H1 (cell line): ENCODE results near the gene OR13J1. TPM values are rescaled to one million over a fixed set of nuclear protein-coding genes. Genes with fewer than 3 reads are reported as not detected.

Experiments used
- CTCF ChIA-PET: fragments of 300-600 bp; sonication (Branson Sonifier 250); formaldehyde crosslinking; loops from one replicate; lab custom pipeline; 2021; ENCODE audit not compliant: partially characterized antibody; lab: Charles Lee
- POLR2A ChIA-PET: fragments of 300-600 bp; sonication (Branson Sonifier 250); formaldehyde crosslinking; loops from one replicate; lab custom pipeline; 2021; ENCODE audit warnings: inconsistent platforms; ENCODE audit not compliant: partially characterized antibody; lab: Charles Lee
- DNase-seq, 2 experiments: peaks; one replicate each; pipeline versions ENCODE4 v3.0.0 to v3.0.0-alpha.2; 2010 to 2022; ENCODE audit warnings: low spot score in 2 of 2, low read depth in 1 of 2, mixed read lengths in 1 of 2
- FAIRE-seq: peaks from 2 replicates; lab custom pipeline; 2011; peaks lifted over from hg19 to GRCh38; lab: Jason Lieb, UNC
- H2AFZ ChIP-seq: 2 replicates; pipeline ENCODE4 v1.8.1; 2012; ENCODE audit warnings: low read length, inconsistent platforms
- H2AK5ac ChIP-seq: 2 replicates; pipeline ENCODE4 v1.6.1; 2013; ENCODE audit warnings: low read depth, low read length
- H2BK120ac ChIP-seq: replicated peaks from 2 replicates; pipeline ENCODE3; 2013; ENCODE audit warnings: low read depth, low read length, inconsistent platforms
- H2BK12ac ChIP-seq: 2 replicates; pipeline ENCODE4 v1.6.1; 2013; ENCODE audit warnings: low read depth, low read length
- H2BK15ac ChIP-seq: 2 replicates; pipeline ENCODE4 v1.6.1; 2013; ENCODE audit warnings: low read length
- H2BK20ac ChIP-seq: 2 replicates; pipeline ENCODE4 v1.6.1; 2013; ENCODE audit warnings: low read length
- H2BK5ac ChIP-seq: 2 replicates; pipeline ENCODE4 v1.6.1; 2013; ENCODE audit warnings: low read depth, low read length
- H3K14ac ChIP-seq: 2 replicates; pipeline ENCODE4 v1.6.1; 2013; ENCODE audit warnings: inconsistent platforms; ENCODE audit not compliant: insufficient read length
- H3K18ac ChIP-seq: 2 replicates; pipeline ENCODE4 v1.6.1; 2013; ENCODE audit warnings: low read length; ENCODE audit errors: extremely low read depth
- H3K23ac ChIP-seq: 2 replicates; pipeline ENCODE4 v1.6.1; 2013; ENCODE audit warnings: inconsistent platforms; ENCODE audit not compliant: insufficient read length
- H3K23me2 ChIP-seq: 2 replicates; pipeline ENCODE4 v1.6.1; 2013; ENCODE audit warnings: low read depth, low read length
- H3K27ac ChIP-seq: 2 replicates; pipeline ENCODE4 v1.6.1; 2011; ENCODE audit warnings: low read depth, low read length, inconsistent platforms
- H3K27me3 ChIP-seq, 4 experiments: replicated peaks in 1 of 4; 1 replicate in 1 of 4; 2 replicates in 3 of 4; pipeline versions ENCODE4 v1.6.1 to v1.8.1; 2011 to 2013; ENCODE audit warnings: low read length in 3 of 4, mild to moderate bottlenecking in 3 of 4, inconsistent platforms in 2 of 4, mixed read lengths in 2 of 4, moderate library complexity in 1 of 4; ENCODE audit not compliant: control insufficient read depth in 3 of 4, insufficient read depth in 3 of 4; ENCODE audit errors: extremely low read depth in 1 of 4
- H3K36me3 ChIP-seq, 4 experiments: 2 replicates each; pipeline versions ENCODE4 v1.6.1 to v1.8.1; 2011 to 2013; ENCODE audit warnings: mild to moderate bottlenecking in 4 of 4, low read length in 3 of 4, moderate library complexity in 2 of 4, control low read depth in 1 of 4, inconsistent platforms in 1 of 4; ENCODE audit not compliant: insufficient read depth in 4 of 4, control insufficient read depth in 2 of 4
- H3K4ac ChIP-seq: replicated peaks from 2 replicates; pipeline ENCODE3; 2013; ENCODE audit warnings: low read length, low read depth, mixed read lengths, inconsistent platforms; ENCODE audit not compliant: insufficient read length
- H3K4me1 ChIP-seq, 4 experiments: replicated peaks in 1 of 4; 1 replicate in 1 of 4; 2 replicates in 3 of 4; pipeline versions ENCODE4 v1.6.1 to v1.8.1; 2011 to 2013; ENCODE audit warnings: low read length in 3 of 4, inconsistent platforms in 2 of 4, mixed read lengths in 1 of 4; ENCODE audit not compliant: insufficient read depth in 4 of 4, control insufficient read depth in 3 of 4
- H3K4me2 ChIP-seq, 2 experiments: 2 replicates each; pipeline versions ENCODE4 v1.6.1 to v1.8.1; 2011 to 2013; ENCODE audit warnings: low read depth in 2 of 2, low read length in 2 of 2, control low read depth in 1 of 2, inconsistent platforms in 1 of 2, mild to moderate bottlenecking in 1 of 2; ENCODE audit not compliant: insufficient read depth in 1 of 2
- H3K4me3 ChIP-seq, 4 experiments: fragments of 200-600, 300-600 bp in 1 of 4; sonication (generic), shearing (Covaris generic), sonication (Bioruptor Twin) in 1 of 4; 2 replicates each; pipeline versions ENCODE4 v1.5.1 to v1.8.1; 2011 to 2016; ENCODE audit warnings: low read length in 4 of 4, low read depth in 3 of 4, control low read depth in 2 of 4, inconsistent platforms in 2 of 4, mild to moderate bottlenecking in 2 of 4, mixed read lengths in 1 of 4, moderate library complexity in 1 of 4; ENCODE audit not compliant: insufficient read depth in 2 of 4; ENCODE audit errors: extremely low read depth in 1 of 4
- H3K56ac ChIP-seq: replicated peaks from 2 replicates; pipeline ENCODE3; 2013; ENCODE audit warnings: low read depth, mild to moderate bottlenecking, mixed read lengths, low read length, inconsistent platforms; ENCODE audit not compliant: insufficient read length
- H3K79me1 ChIP-seq: 2 replicates; pipeline ENCODE4 v1.6.1; 2013; ENCODE audit warnings: low read depth, low read length, control low read depth
- H3K79me2 ChIP-seq, 2 experiments: 2 replicates each; pipeline versions ENCODE4 v1.6.1 to v1.8.1; 2012 to 2013; ENCODE audit warnings: low read length in 2 of 2, mild to moderate bottlenecking in 2 of 2, inconsistent platforms in 1 of 2; ENCODE audit not compliant: insufficient read depth in 2 of 2, control insufficient read depth in 1 of 2
- H3K9ac ChIP-seq, 4 experiments: replicated peaks in 1 of 4; 1 replicate in 1 of 4; 2 replicates in 3 of 4; pipeline versions ENCODE4 v1.6.1 to v1.8.1; 2011 to 2013; ENCODE audit warnings: low read depth in 3 of 4, low read length in 3 of 4, control low read depth in 2 of 4, mild to moderate bottlenecking in 2 of 4, moderate library complexity in 2 of 4, inconsistent platforms in 1 of 4; ENCODE audit errors: extremely low read depth in 1 of 4
- H3K9me3 ChIP-seq, 2 experiments: 2 replicates each; pipeline versions ENCODE4 v1.6.1 to v1.8.1; 2012 to 2013; ENCODE audit warnings: mild to moderate bottlenecking in 2 of 2, moderate library complexity in 2 of 2, control low read depth in 1 of 2, inconsistent platforms in 1 of 2, low read depth in 1 of 2, low read length in 1 of 2, mixed read lengths in 1 of 2; ENCODE audit not compliant: insufficient read depth in 2 of 2
- H4K20me1 ChIP-seq, 2 experiments: replicated peaks in 1 of 2; 2 replicates each; pipeline versions ENCODE3 to v1.8.1; 2011 to 2013; ENCODE audit warnings: inconsistent platforms in 2 of 2, low read length in 2 of 2, mild to moderate bottlenecking in 1 of 2; ENCODE audit not compliant: insufficient read depth in 2 of 2, control insufficient read depth in 1 of 2
- H4K5ac ChIP-seq: 2 replicates; pipeline ENCODE4 v1.6.1; 2013; ENCODE audit warnings: low read length, low read depth, mixed read lengths, inconsistent platforms; ENCODE audit not compliant: insufficient read length
- H4K8ac ChIP-seq: 2 replicates; pipeline ENCODE4 v1.8.0; 2013; ENCODE audit warnings: mild to moderate bottlenecking, moderate library complexity, low read length, inconsistent platforms; ENCODE audit not compliant: insufficient read depth; ENCODE audit errors: extremely low read depth
- H4K91ac ChIP-seq: replicated peaks from 2 replicates; pipeline ENCODE3; 2013; ENCODE audit warnings: low read length, mixed read lengths, inconsistent platforms; ENCODE audit not compliant: insufficient read length
- BCL11A ChIP-seq, 2 experiments: IDR thresholded peaks; one replicate each; pipeline ENCODE4 v1.6.1; 2011; ENCODE audit warnings: low read depth in 2 of 2, low read length in 2 of 2, mild to moderate bottlenecking in 2 of 2
- EZH2 ChIP-seq: fragments of 200-600 bp; sonication (generic); IDR thresholded peaks from 2 replicates; pipeline ENCODE4 v1.7.1; 2012; ENCODE audit warnings: low read depth, mild to moderate bottlenecking, moderate library complexity, low read length, inconsistent platforms; ENCODE audit not compliant: severe bottlenecking
- JUND ChIP-seq: IDR thresholded peaks from 2 replicates; pipeline ENCODE4 v1.6.1; 2011; ENCODE audit warnings: mild to moderate bottlenecking, improper control_type of control experiment, low read length
- KDM4A ChIP-seq: IDR thresholded peaks from one replicate; pipeline ENCODE4 v1.7.1; 2012; ENCODE audit warnings: low read depth, mild to moderate bottlenecking, moderate library complexity, low read length, inconsistent platforms; ENCODE audit not compliant: severe bottlenecking
- NANOG ChIP-seq: IDR thresholded peaks from 2 replicates; pipeline ENCODE4 v1.6.1; 2011; ENCODE audit warnings: low read length, low read depth, mild to moderate bottlenecking, inconsistent platforms; ENCODE audit not compliant: insufficient read depth, poor library complexity, severe bottlenecking
- SIRT6 ChIP-seq: IDR thresholded peaks from one replicate; pipeline ENCODE4 v1.7.1; 2012; ENCODE audit warnings: low read length, inconsistent platforms
- SIX5 ChIP-seq: IDR thresholded peaks from 2 replicates; pipeline ENCODE4 v1.6.1; 2011; ENCODE audit warnings: mild to moderate bottlenecking, low read depth, low read length
- SRF ChIP-seq: IDR thresholded peaks from 2 replicates; pipeline ENCODE4 v1.6.1; 2011; ENCODE audit warnings: mild to moderate bottlenecking, low read depth, low read length, moderate library complexity
- YY1 ChIP-seq: IDR thresholded peaks from 2 replicates; pipeline ENCODE4 v1.6.1; 2011; ENCODE audit warnings: low read depth, mild to moderate bottlenecking, low read length
- WGBS, 2 experiments: shearing (Covaris generic) in 1 of 2; methylation state at CpG; one replicate each; pipeline versions ENCODE4 v1.1.6 to v1.1.7; 2013 to 2015; ENCODE audit warnings: low lambda C conversion rate in 2 of 2, mixed read lengths in 2 of 2, inconsistent platforms in 1 of 2, low coverage in 1 of 2, missing lambda C conversion rate in 1 of 2; ENCODE audit not compliant: insufficient replicate concordance in 2 of 2, insufficient coverage in 1 of 2, insufficient read length in 1 of 2; ENCODE audit errors: extremely low coverage in 1 of 2, missing lambda C conversion rate in 1 of 2; 5-methylcytosine and 5-hydroxymethylcytosine counted together
- polyA plus RNA-seq, 7 experiments: library from polyadenylated mRNA; depleted of rRNA in 3 of 7; stranded (reverse) in 5 of 7; unstranded in 2 of 7; fragments of >200 nt in 5 of 7; fragments of 200-250 nt in 2 of 7; gene quantifications; 1 replicate in 5 of 7; 2 replicates in 1 of 7; 4 replicates in 1 of 7; pipeline versions ENCODE4 v1.2.1 to v1.2.3, GENCODE V29; 2011 to 2013; ENCODE audit warnings: missing spikeins in 2 of 7, mixed read lengths in 2 of 7
- total RNA-seq: library from RNA; stranded (reverse); fragmentation: NEBNext Ultra II Directional; extraction: Animal tissue kit (Norgen Biotek cat#: 25700); gene quantifications from 2 replicates; pipeline ENCODE4 v1.2.1, GENCODE V29; 2021
- TF ChIP-seq, protein P1 (sequence below), 3 experiments: IDR thresholded peaks; 1 replicate in 2 of 3; 2 replicates in 1 of 3; pipeline versions ENCODE4 v1.5.1 to v1.6.1; 2011; ENCODE audit warnings: low read length in 3 of 3, mild to moderate bottlenecking in 3 of 3, inconsistent platforms in 2 of 3, low read depth in 1 of 3, moderate library complexity in 1 of 3; ENCODE audit not compliant: insufficient read depth in 1 of 3; ENCODE audit errors: control extremely low read depth in 1 of 3
- TF ChIP-seq, protein P2 (sequence below): IDR thresholded peaks from 2 replicates; pipeline ENCODE4 v1.6.1; 2012; ENCODE audit warnings: inconsistent platforms

OR13J1 gene
- total and polyA plus RNA-seq, 2 of the 8 experiments (the other 6 are each of a cell fraction or from before 2014, with no cell fraction given): not detected

DNA sequence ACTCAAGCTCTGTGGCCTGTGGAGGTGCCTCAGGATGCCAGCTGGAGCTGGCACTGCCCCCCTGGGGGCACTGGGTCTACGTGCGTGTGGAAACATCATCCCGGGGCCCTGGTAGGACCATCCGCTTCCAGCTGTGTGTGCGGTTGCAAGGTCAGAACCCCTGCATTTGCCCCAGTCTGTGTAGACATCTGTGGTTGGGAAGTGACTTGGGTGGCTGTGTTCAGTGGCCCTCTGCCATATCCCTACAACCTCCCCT is 28.6 kb downstream of the OR13J1 start:
- Histone ChIP-seq H3K23ac (no peak overlapping the region), H2AK5ac (no peak overlapping the region), H2BK5ac (no peak overlapping the region), H3K56ac (no peak overlapping the region), H2AFZ (no peak overlapping the region), H3K79me2 (no peaks in the 10 kb centered on the region), H4K8ac (no peak overlapping the region), H3K79me1 (no peaks in the 10 kb centered on the region; the same call in 1 of the 2 replicates), H3K36me3 (no peaks in the 10 kb centered on the region), H3K4ac (no peak overlapping the region), H2BK15ac (no peak overlapping the region), H3K9ac (no peak overlapping the region), H2BK120ac (no peak overlapping the region), H3K27me3 (peaks cover 0 to 4% (median 2%) of the 10 kb centered on the region in 4 experiments; a peak in 5 of 7 replicates), H3K14ac (no peak overlapping the region), H4K91ac (no peak overlapping the region), H3K4me3 (no peak overlapping the region), H3K4me2 (no peak overlapping the region), H3K4me1 (peaks cover 9 to 22% (median 12%) of the 10 kb centered on the region in 4 experiments), H2BK20ac (no peak overlapping the region), H2BK12ac (no peak overlapping the region), H3K18ac (no peak overlapping the region), H3K23me2 (peaks cover 12% of the 10 kb centered on the region), H3K27ac (no peak overlapping the region), H4K20me1 (no peaks in the 10 kb centered on the region), H4K5ac (no peak overlapping the region), H3K9me3 (no peaks in the 10 kb centered on the region)
- ChIA-PET POLR2A (interaction anchor here (1.0 to 1.4 kb wide), 2 partner anchors 9 to 10 kb away, joined by 3 to 9 read pairs; no protein-coding TSS in a partner anchor), CTCF (interaction anchor here (0.7 to 16.5 kb wide), 7 partner anchors 8 to 182 kb away, joined by 3 to 172 read pairs (median 5); partner anchors contain the start of genes FAM221B and TMEM8B)
- no peak for DNase-seq
- no peak for FAIRE-seq
- WGBS, 2 experiments: 87% methylated on average over 5 of the region's 5 CpGs; no CpG with 5 or more reads in 1 of the 2 experiments
- TF ChIP-seq EZH2: no peak
- no peak for TF ChIP-seq YY1
- TF ChIP-seq, protein P1, sequence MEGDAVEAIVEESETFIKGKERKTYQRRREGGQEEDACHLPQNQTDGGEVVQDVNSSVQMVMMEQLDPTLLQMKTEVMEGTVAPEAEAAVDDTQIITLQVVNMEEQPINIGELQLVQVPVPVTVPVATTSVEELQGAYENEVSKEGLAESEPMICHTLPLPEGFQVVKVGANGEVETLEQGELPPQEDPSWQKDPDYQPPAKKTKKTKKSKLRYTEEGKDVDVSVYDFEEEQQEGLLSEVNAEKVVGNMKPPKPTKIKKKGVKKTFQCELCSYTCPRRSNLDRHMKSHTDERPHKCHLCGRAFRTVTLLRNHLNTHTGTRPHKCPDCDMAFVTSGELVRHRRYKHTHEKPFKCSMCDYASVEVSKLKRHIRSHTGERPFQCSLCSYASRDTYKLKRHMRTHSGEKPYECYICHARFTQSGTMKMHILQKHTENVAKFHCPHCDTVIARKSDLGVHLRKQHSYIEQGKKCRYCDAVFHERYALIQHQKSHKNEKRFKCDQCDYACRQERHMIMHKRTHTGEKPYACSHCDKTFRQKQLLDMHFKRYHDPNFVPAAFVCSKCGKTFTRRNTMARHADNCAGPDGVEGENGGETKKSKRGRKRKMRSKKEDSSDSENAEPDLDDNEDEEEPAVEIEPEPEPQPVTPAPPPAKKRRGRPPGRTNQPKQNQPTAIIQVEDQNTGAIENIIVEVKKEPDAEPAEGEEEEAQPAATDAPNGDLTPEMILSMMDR (IDR thresholded peaks at IDR 0.05; ENCODE audit: control extremely low read depth in 1 of 3, insufficient read depth in 1 of 3, low read depth in 1 of 3, low read length in 3 of 3): no peak
- no peak for TF ChIP-seq SIX5
- TF ChIP-seq, protein P2, sequence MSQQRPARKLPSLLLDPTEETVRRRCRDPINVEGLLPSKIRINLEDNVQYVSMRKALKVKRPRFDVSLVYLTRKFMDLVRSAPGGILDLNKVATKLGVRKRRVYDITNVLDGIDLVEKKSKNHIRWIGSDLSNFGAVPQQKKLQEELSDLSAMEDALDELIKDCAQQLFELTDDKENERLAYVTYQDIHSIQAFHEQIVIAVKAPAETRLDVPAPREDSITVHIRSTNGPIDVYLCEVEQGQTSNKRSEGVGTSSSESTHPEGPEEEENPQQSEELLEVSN: no peak
- no peak for TF ChIP-seq NANOG
- TF ChIP-seq KDM4A: no peak
- TF ChIP-seq SRF: no peak
- no peak for TF ChIP-seq BCL11A (IDR thresholded peaks at IDR 0.05; ENCODE audit: low read depth in 2 of 2, low read length in 2 of 2)
- TF ChIP-seq JUND: no peak
- no peak for TF ChIP-seq SIRT6
